Cardiac muscle cell (in vitro differentiated cells and primary cell): ENCODE measurements around the gene CLTB. TPM values are rescaled to one million over a fixed set of nuclear protein-coding genes. Genes with fewer than 3 reads are reported as not detected.
A peak's percentile ranks its signal among the peaks of the same experiment; 100 is the strongest.

Experiments used
- DNase-seq, 2 donors: peaks; one replicate each; pipeline versions ENCODE4 v3.0.0 to v3.0.0-alpha.2; 2010 to 2017; ENCODE audit warnings: low read depth in 1 of 2, low spot score in 1 of 2
- H3K27ac ChIP-seq: fragments of 200-600 bp; sonication (generic); 2 replicates; pipeline ENCODE4 v1.5.1; 2016
- H3K27me3 ChIP-seq: fragments of 200-600 bp; sonication (generic); 2 replicates; pipeline ENCODE4 v1.6.0; 2016; ENCODE audit warnings: control low read depth
- H3K36me3 ChIP-seq: fragments of 200-600 bp; sonication (generic); 2 replicates; pipeline ENCODE4 v1.5.1; 2016; ENCODE audit warnings: control low read depth
- H3K4me1 ChIP-seq: fragments of 200-600 bp; sonication (generic); 2 replicates; pipeline ENCODE4 v1.8.1; 2017; ENCODE audit warnings: low read depth, mild to moderate bottlenecking, mixed run types
- H3K4me3 ChIP-seq: fragments of 200-600 bp; sonication (generic); 2 replicates; pipeline ENCODE4 v1.5.1; 2016; ENCODE audit warnings: mild to moderate bottlenecking
- H3K9me3 ChIP-seq: fragments of 200-600 bp; sonication (generic); 2 replicates; pipeline ENCODE4 v1.5.1; 2017; ENCODE audit warnings: low read depth, mild to moderate bottlenecking, control low read depth
- polyA plus RNA-seq: library from polyadenylated mRNA; unstranded; fragments of >200 nt; fragmentation: Nextera tagmentation; extraction: Ambion mirVana; gene quantifications from 2 replicates; pipeline ENCODE4 v1.2.1, GENCODE V29; 2016
- total RNA-seq: library from RNA; depleted of rRNA; stranded (reverse); fragments of >200 nt; gene quantifications from 2 replicates; pipeline ENCODE4 v1.2.3, GENCODE V29; 2016
- TF ChIP-seq, protein P1 (sequence below): IDR thresholded peaks from 2 replicates; pipeline ENCODE4 v1.5.1; 2012; ENCODE audit warnings: low read depth, mild to moderate bottlenecking, low read length

The CLTB gene
- total and polyA plus RNA-seq, 2 experiments from 2014 or later: 187 to 222 TPM

DNA sequence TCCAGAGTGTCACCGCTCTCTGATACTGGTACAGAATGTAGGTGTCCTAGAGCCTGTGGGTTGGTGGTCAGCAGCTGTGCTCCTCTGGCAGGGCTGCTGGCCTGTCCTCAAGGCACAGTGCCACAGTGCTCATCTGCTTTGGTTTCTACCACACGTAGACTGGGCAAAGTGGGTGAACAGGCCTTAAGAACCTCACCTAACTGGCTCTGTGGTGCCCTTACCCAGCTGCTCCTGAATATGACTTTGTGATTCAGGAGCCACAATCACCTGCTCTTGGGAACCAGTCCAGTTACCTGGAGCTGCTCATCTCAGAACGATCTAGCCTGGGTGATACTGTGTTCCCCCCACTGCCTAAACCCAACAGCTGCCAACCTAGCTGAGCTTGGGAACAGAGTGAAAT, 34.4 kb downstream of the CLTB start:
- DNase-seq: no peak
- Histone ChIP-seq H3K9me3 (no peaks in the 10 kb centered on the region), H3K27ac (no peak overlapping the region), H3K27me3 (no peaks in the 10 kb centered on the region), H3K36me3 (peaks cover 20% of the 10 kb centered on the region), H3K4me1 (no peaks in the 10 kb centered on the region), H3K4me3 (no peak overlapping the region)
- TF ChIP-seq, protein P1, sequence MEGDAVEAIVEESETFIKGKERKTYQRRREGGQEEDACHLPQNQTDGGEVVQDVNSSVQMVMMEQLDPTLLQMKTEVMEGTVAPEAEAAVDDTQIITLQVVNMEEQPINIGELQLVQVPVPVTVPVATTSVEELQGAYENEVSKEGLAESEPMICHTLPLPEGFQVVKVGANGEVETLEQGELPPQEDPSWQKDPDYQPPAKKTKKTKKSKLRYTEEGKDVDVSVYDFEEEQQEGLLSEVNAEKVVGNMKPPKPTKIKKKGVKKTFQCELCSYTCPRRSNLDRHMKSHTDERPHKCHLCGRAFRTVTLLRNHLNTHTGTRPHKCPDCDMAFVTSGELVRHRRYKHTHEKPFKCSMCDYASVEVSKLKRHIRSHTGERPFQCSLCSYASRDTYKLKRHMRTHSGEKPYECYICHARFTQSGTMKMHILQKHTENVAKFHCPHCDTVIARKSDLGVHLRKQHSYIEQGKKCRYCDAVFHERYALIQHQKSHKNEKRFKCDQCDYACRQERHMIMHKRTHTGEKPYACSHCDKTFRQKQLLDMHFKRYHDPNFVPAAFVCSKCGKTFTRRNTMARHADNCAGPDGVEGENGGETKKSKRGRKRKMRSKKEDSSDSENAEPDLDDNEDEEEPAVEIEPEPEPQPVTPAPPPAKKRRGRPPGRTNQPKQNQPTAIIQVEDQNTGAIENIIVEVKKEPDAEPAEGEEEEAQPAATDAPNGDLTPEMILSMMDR: no peak

DNA sequence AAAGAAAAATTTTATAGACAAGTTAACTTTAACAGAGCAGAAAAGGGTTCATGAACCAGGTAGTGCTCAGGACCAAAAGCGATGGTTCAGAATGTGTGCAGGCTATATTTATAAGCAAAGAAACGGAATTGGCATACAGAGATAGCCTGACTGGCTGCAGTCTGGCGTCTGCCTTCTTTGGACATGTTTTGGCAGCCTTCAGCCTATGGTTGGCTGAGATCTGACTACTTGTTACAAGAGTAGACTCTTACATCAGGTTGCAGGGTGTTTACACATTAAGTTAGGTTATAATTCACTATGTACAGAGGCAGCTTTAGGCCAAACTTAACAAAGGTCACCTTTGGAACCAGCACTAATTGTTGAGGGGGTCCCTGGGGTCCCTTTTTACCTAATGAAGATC, 34.9 kb downstream of the CLTB start:
- Histone ChIP-seq H3K36me3 (peaks cover 20% of the 10 kb centered on the region), H3K4me1 (no peaks in the 10 kb centered on the region), H3K27ac (no peak overlapping the region), H3K9me3 (no peaks in the 10 kb centered on the region), H3K4me3 (no peak overlapping the region), H3K27me3 (no peaks in the 10 kb centered on the region)
- TF ChIP-seq, protein P1: no peak
- no peak for DNase-seq

DNA sequence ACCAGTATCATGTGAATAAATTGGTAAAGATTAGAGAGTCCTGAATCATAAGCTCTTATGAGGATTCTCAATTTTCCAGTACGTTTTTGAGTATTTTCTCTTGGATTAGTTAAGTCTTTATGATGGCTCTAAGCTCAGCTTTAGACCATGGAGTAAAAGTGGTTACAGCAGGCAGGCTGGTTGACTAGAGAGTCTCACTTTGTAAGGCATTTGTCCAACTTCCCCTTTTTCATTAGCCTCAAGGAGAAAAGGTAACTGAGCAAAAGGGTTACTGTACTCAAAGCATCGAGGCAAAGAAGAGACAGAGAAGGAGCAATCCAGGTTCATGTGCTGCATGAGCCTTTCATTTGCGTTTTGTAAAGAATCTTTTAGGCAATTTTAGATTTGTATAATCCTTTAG, 36.5 kb downstream of the CLTB start:
- H3K4me3 ChIP-seq: no peak overlapping the region
- no peaks in the 10 kb centered on the region for H3K4me1 ChIP-seq
- H3K36me3 ChIP-seq: peaks cover 19% of the 10 kb centered on the region
- no peaks in the 10 kb centered on the region for H3K9me3 ChIP-seq
- H3K27me3 ChIP-seq: no peaks in the 10 kb centered on the region
- DNase-seq: no peak
- no peak overlapping the region for H3K27ac ChIP-seq
- TF ChIP-seq, protein P1: no peak

DNA sequence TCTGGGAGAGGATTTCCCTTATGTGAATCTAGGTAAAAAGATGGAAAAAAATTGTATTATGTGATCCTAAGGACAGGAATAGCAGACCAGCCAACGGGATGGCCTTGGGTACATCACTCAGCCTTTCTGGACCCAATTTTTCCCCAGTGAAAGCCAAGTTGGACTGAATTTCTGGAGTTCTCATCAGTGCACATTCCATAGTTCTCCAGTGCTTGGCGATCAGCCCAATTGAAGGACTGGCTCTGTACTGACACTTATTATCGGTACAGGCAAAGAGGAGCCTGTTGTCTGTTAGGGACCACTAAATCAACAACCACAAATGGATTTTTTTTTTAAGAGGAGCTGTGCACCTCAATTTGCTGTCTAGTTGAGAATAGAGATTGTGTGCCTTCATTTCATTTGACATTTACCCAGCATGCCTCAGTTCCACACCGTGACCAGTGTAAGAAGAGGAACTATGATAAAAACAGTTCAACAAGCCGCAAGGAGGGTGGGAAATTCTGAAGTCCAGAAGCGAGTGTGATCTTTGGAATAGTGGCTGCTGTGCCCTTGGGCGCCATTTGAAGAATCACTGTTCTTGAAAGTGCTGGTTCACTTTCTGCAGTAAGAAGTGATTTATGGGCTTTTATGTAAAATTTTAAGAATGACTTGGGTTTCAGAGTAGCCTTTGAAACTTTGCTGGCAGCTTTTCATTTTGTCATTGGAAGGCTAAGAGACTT, 43.1 kb downstream of the CLTB start:
- DNase-seq: peak in 1 of 2 donors; percentile 35
- peaks cover 4% of the 10 kb centered on the region for H3K36me3 ChIP-seq
- peak overlapping the region; percentile 13 for H3K27ac ChIP-seq
- H3K4me1 ChIP-seq: no peaks in the 10 kb centered on the region
- TF ChIP-seq, protein P1: no peak
- no peak overlapping the region for H3K4me3 ChIP-seq
- H3K27me3 ChIP-seq: no peaks in the 10 kb centered on the region
- H3K9me3 ChIP-seq: no peaks in the 10 kb centered on the region

DNA sequence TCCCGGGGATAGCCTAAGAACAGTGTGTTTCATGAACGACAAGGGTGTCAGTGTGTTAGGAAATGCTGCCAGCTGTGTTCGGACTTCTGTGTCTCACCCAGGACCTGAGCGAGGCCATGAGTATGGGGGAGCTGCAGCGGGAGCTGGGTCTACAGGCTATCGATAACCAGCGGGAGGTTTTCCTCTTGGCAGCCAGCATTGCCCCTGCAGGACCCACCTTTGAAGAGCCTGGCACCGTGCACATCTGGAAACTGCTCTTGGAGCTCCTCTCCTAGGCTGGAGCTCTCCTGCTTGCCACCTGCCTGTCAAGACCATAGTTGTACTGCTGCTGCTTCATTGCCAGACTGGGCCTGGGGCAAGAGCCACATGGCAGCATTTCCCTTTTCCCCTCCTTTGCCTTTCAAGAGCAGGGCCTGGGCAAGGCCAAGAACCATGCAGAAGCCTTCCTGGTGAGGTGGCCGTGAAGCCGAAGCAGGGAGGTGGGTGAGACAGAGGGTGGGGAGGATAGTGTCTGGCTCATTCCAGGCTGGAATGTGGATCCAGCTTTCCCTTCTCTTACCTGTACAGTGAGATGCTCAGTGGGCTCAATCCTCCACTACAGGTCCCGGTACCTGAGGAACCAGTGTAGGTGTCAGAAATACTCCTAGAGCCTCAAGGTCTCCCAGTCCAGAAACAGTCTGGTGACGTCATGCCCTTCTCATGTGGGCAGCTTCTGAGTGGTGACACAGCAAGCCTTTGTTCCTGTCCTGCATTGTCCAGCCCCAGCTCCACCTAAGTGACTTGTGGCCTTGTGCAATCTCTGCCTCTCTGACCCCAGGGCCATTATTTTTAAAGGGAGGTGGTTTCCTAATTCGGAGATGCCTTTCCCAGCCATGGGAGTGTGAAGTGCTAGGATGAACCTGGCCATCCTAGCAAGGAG, 44.5 kb downstream of the CLTB start:
- Histone ChIP-seq H3K27ac (no peak overlapping the region), H3K4me1 (no peaks in the 10 kb centered on the region), H3K27me3 (no peaks in the 10 kb centered on the region), H3K9me3 (no peaks in the 10 kb centered on the region), H3K4me3 (no peak overlapping the region), H3K36me3 (peaks cover 10% of the 10 kb centered on the region)
- TF ChIP-seq, protein P1: no peak
- no peak for DNase-seq
